Ascending aorta (tissue), 2 donors: Measurements from ENCODE around the gene NRXN3. TPM values are rescaled to one million over a fixed set of nuclear protein-coding genes. Genes with fewer than 3 reads are reported as not detected.
A peak's percentile ranks its signal among the peaks of the same experiment; 100 is the strongest.

ENCODE experiments used
- DNase-seq, 2 donors: peaks; one replicate each; pipeline ENCODE4 v3.0.0-alpha.2; 2019; ENCODE audit warnings: low spot score in 2 of 2
- H3K27ac ChIP-seq, 2 donors: fragments of 200-600 bp; sonication (generic); one replicate each; pipeline ENCODE4 v1.5.1; 2016 to 2017; ENCODE audit warnings: mild to moderate bottlenecking in 1 of 2
- H3K27me3 ChIP-seq: fragments of 200-600 bp; sonication (generic); one replicate; pipeline ENCODE4 v1.5.1; 2017
- H3K36me3 ChIP-seq, 2 donors: fragments of 200-600 bp; sonication (generic); one replicate each; pipeline ENCODE4 v1.5.1; 2016
- H3K4me1 ChIP-seq, 2 donors: fragments of 200-600 bp; sonication (generic); one replicate each; pipeline ENCODE4 v1.5.1; 2016 to 2017; ENCODE audit warnings: mild to moderate bottlenecking in 1 of 2
- H3K4me3 ChIP-seq, 2 donors: fragments of 200-600 bp; sonication (generic); one replicate each; pipeline ENCODE4 v1.5.1; 2016 to 2017; ENCODE audit warnings: mild to moderate bottlenecking in 1 of 2
- H3K9me3 ChIP-seq, 2 donors: fragments of 200-600 bp; sonication (generic); one replicate each; pipeline ENCODE4 v1.5.1; 2016
- intact Hi-C: fragments of 100-400 bp; cut with DNase I; formaldehyde crosslinking; loops from one replicate; pipeline ENCODE4 v1.15.1; 2023
- total RNA-seq: library from RNA; depleted of rRNA; stranded (reverse); fragments of >200 nt; gene quantifications from one replicate; pipeline ENCODE4 v1.1.0, GENCODE V29; 2016
- TF ChIP-seq, protein P1 (sequence below), 3 experiments: fragments of 200-600 bp in 2 of 3; fragments of 450-650 bp in 1 of 3; sonication (generic) in 2 of 3; IDR thresholded peaks; one replicate each; pipeline ENCODE4 v1.5.1; 2016 to 2019; ENCODE audit warnings: antibody characterized with exemption in 3 of 3, mild to moderate bottlenecking in 1 of 3, moderate library complexity in 1 of 3

Gene NRXN3
- total RNA-seq, 1 donor from 2014 or later = 21.0 TPM

DNA sequence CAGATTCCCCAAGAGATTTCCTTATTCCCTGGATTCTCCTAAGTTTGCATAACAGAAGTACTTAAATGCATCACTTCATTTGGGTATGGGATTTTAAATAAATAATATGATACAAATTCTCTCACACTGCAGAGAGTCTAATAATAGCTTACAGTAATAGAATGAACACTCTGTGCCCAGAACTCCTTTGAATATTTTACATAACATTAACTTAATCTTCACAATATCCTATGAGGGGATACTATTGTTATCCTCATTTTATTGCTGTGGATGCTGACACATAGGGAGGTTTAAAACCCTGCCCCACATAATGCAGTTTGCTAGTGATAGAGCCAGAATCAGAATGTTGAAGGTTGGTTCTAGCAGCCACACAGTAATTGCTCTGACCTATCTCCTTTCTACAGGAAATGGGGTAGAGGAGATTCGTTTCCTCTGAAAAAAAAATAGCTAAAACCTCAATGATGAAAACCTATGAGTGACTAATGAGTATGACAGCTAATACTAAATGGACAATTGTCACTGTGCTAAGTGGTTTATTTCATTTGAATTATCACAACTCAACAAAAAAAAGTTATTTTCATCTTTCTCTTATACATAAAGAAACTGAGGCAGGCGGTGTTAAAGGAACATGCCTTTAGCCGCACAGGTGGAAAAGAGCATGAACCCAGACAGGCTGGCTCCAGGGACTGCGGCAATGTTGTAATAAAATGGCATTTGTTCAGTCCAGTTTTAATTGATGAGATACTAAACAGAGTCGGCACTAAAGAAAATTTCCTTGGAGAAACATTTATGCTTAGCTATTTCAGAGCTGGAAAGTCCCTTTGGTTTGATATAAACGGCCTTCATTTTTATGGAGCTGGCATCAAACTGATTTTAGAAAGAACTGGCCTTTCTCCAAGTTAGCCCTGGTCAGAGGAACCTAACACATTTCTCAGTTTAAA, 880.9 kb downstream of the NRXN3 start:
- TF ChIP-seq, protein P1, sequence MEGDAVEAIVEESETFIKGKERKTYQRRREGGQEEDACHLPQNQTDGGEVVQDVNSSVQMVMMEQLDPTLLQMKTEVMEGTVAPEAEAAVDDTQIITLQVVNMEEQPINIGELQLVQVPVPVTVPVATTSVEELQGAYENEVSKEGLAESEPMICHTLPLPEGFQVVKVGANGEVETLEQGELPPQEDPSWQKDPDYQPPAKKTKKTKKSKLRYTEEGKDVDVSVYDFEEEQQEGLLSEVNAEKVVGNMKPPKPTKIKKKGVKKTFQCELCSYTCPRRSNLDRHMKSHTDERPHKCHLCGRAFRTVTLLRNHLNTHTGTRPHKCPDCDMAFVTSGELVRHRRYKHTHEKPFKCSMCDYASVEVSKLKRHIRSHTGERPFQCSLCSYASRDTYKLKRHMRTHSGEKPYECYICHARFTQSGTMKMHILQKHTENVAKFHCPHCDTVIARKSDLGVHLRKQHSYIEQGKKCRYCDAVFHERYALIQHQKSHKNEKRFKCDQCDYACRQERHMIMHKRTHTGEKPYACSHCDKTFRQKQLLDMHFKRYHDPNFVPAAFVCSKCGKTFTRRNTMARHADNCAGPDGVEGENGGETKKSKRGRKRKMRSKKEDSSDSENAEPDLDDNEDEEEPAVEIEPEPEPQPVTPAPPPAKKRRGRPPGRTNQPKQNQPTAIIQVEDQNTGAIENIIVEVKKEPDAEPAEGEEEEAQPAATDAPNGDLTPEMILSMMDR (IDR thresholded peaks at IDR 0.05) = no peak
- Histone ChIP-seq H3K27me3 (no peaks in the 10 kb centered on the region), H3K27ac (peak overlapping the region in 1 of 2 donors; percentile 6), H3K36me3 (no peaks in the 10 kb centered on the region), H3K9me3 (no peaks in the 10 kb centered on the region), H3K4me3 (peak overlapping the region in 1 of 2 donors; percentile 28), H3K4me1 (peaks cover 3% of the 10 kb centered on the region in 2 donors)
- no peak for DNase-seq
- intact Hi-C loops = no loop called here

DNA sequence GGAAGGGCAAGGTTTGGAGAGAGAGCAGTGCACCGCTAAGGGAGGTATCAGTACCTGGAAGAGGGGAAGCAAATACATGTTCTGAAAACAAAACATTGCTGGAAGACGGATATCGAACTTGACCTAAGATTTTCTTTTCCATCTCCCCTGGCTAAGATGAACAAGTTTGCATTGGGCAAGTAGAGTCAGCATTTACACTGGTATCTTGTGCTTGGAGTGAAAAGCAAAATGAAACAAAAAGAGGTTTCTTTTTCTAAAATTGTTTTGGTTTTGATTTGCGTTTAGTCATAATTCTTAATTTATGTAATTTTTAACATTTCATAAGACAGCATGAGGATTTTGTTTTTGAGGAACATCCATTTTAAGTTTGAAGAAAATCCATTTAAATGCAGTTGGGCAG, 881.6 kb downstream of the NRXN3 start:
- intact Hi-C loops = no loop called here
- no peaks in the 10 kb centered on the region for H3K27me3 ChIP-seq
- TF ChIP-seq, protein P1 (IDR thresholded peaks at IDR 0.05) = no peak
- no peaks in the 10 kb centered on the region for H3K36me3 ChIP-seq
- no peak for DNase-seq
- no peak overlapping the region for H3K27ac ChIP-seq
- H3K9me3 ChIP-seq = no peaks in the 10 kb centered on the region
- peak overlapping the region in 1 of 2 donors; percentile 28 for H3K4me3 ChIP-seq
- peaks cover 3% of the 10 kb centered on the region in 2 donors for H3K4me1 ChIP-seq

DNA sequence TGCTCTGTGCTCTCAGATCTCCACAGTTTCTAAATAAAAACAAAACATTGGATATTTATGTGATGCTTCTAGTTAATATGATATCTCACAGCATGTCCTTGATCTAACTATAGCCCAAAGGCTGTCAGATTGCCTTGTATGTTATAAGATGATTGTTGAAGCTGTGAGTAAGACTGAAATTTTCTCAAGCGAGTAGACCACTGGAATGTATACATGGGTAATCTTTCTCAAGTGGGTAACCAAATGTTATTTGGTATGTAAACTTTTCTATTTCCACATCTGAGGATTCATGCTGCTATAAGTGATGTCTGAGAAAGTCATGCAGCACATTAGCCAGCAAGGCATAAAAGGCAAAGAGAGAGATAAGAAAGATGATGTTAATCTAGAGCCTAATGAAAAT, 886.7 kb downstream of the NRXN3 start:
- TF ChIP-seq, protein P1 (IDR thresholded peaks at IDR 0.05) = no peak
- Histone ChIP-seq H3K4me3 (no peak overlapping the region), H3K27me3 (no peaks in the 10 kb centered on the region), H3K27ac (no peak overlapping the region), H3K9me3 (no peaks in the 10 kb centered on the region), H3K36me3 (no peaks in the 10 kb centered on the region), H3K4me1 (no peaks in the 10 kb centered on the region)
- DNase-seq = no peak
- intact Hi-C loops = no loop called here

DNA sequence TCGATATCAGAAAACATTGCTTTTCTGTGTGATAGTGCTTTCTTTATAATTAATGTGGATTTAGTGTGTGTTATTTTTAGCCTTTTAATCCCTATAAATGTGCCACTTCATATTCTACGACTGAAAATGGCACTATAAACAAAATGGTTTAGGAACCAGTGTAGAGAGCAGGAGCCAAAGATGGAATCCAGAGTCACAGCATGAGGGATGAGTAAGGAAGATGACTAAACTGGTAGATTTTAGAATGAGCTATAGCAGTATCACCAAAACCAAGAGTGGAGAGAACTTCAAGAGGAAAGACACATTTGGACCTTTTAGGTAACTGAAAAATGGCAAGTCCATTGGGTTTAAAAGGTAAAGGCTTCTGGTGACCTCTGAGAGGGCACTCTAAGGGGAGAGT, 887.2 kb downstream of the NRXN3 start:
- Histone ChIP-seq H3K4me3 (no peak overlapping the region), H3K4me1 (no peaks in the 10 kb centered on the region), H3K27me3 (no peaks in the 10 kb centered on the region), H3K36me3 (no peaks in the 10 kb centered on the region), H3K27ac (no peak overlapping the region), H3K9me3 (no peaks in the 10 kb centered on the region)
- intact Hi-C loops = no loop called here
- TF ChIP-seq, protein P1 (IDR thresholded peaks at IDR 0.05) = no peak
- DNase-seq = no peak

DNA sequence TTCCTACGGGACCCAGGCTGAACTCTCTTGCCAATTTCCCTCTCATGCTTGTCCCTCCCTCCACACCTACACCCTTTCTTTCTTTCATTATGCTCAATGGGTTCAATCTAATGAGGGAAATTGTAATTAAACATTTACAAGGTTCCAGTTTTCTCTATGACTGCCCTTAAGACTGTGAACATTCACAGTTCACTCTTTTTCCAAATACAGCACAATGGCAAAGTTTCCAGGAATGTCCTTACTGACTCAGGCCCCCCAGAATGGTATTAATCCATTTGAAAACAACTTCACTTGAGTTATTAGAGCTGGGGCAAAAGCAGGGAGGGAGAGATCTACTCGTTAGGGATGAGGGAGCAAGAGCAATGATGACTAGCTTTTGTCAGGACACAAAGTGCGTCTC, 892.1 kb downstream of the NRXN3 start:
- Histone ChIP-seq H3K27ac (no peak overlapping the region), H3K4me1 (no peaks in the 10 kb centered on the region), H3K4me3 (no peak overlapping the region), H3K27me3 (no peaks in the 10 kb centered on the region), H3K9me3 (no peaks in the 10 kb centered on the region), H3K36me3 (no peaks in the 10 kb centered on the region)
- intact Hi-C loops = no loop called here
- TF ChIP-seq, protein P1 (IDR thresholded peaks at IDR 0.05) = no peak
- DNase-seq = no peak
